Body of pancreas (tissue), 4 donors: ENCODE results near the gene ALKAL2.

ENCODE experiments used
- CTCF ChIP-seq, 7 experiments: fragments of 450-650 bp in 4 of 7; fragments of 200-600 bp in 3 of 7; sonication (generic) in 3 of 7; IDR thresholded peaks; one replicate each; pipeline ENCODE4 v1.5.1; 2016 to 2019; ENCODE audit warnings: antibody characterized with exemption in 7 of 7
- POLR2A ChIP-seq, 3 donors: fragments of 450-650 bp; IDR thresholded peaks; one replicate each; pipeline ENCODE4 v1.6.1; 2016; ENCODE audit warnings: antibody characterized with exemption in 3 of 3, mild to moderate bottlenecking in 2 of 3

GRCh38 chr2:319059-319600, 31.2 kb upstream of the ALKAL2 start:
- TF ChIP-seq CTCF (IDR thresholded peaks at IDR 0.05) (no peak), POLR2A (IDR thresholded peaks at IDR 0.05) (no peak)
